22Rv1 (cell line): ENCODE data around the gene BOC.

Source experiments
- CTCF ChIP-seq: fragments of 450-650 bp; IDR thresholded peaks from 2 replicates; pipeline ENCODE4 v1.5.1; 2017; ENCODE audit warnings: mild to moderate bottlenecking
- ZFX ChIP-seq: fragments of 450-650 bp; IDR thresholded peaks from 2 replicates; pipeline ENCODE4 v1.6.1; 2017; ENCODE audit warnings: antibody characterized with exemption, borderline replicate concordance

DNA sequence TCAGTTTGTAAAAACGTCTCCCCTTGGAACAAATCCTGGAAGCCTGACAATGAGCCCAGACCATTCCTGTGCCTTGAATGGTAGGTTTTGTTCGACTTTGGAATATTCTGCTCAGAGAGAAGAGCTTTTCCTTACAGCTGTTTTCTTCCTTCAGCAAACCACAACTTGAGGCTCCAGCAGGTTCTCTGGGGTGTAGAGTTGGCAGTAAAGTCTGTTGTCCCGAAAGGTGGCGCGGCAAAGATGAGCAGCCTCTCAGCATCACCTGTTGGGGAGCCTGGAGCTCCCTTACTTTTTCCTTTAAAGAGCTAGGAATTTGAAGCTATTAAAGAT is 65.4 kb downstream of the BOC start:
- TF ChIP-seq CTCF (no peak), ZFX (no peak)
